ENCODE measurements around the gene LSM12.

- TF ChIP-seq CTCF (IDR thresholded peaks at IDR 0.05) (no peak), POLR2A (IDR thresholded peaks at IDR 0.05; ENCODE audit: low read depth) (no peak)
Measured at GRCh38 chr17:44092051-44092450, 25.6 kb upstream of the LSM12 start.
